Measurements from ENCODE around the gene SIM2.
A peak's percentile ranks its signal among the peaks of the same experiment; 100 is the strongest.

SIM2 gene

DNA sequence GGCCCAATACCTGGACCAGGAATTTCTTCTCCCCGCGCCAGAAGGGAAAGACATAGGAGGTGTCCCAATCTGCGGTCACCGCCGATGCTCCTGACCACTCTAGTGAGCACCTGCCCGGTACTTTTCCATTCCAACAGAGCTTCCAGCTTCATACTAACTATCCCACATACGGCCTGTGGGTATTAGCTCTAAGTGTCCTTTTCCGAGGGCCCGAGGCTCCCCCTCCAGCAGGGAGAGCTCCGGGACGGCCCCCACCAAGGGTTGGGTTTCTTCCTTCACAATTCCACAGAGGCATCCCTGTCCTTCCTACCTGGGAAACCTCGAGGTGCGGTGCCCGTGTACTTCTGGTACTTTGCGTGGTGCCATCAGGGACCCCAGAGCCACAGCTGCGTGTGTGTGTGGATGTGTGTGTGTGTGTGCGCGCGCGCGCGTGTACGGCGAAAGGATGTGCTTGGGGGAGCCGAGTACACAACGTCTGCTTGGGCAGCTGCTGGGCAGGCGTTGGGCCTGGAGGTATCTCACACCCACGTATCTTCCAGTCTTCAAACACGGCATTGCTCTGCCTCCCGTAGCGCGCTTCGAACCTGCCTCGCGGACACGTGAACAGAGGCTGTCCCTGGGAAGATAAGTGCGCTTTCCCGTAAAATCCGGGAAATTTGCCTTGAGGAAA, 2.4 kb upstream of the SIM2 start:
- Histone ChIP-seq H3K27me3 (ENCODE audit: control insufficient read depth, insufficient read depth, low read length) (peaks cover 100% of the 10 kb centered on the region), H3K27ac (ENCODE audit: low read depth, low read length) (no peak overlapping the region), H3K4me1 (ENCODE audit: control insufficient read depth, insufficient read depth, low read length) (peaks cover 57% of the 10 kb centered on the region), H3K36me3 (ENCODE audit: control insufficient read depth, insufficient read depth, low read length) (no peaks in the 10 kb centered on the region), H3K4me3 (ENCODE audit: low read depth, low read length) (peak overlapping the region; percentile 40), H3K9me3 (ENCODE audit: control insufficient read depth, insufficient read depth, low read depth, low read length) (no peaks in the 10 kb centered on the region), H3K9ac (ENCODE audit: low read length) (no peak overlapping the region)

DNA sequence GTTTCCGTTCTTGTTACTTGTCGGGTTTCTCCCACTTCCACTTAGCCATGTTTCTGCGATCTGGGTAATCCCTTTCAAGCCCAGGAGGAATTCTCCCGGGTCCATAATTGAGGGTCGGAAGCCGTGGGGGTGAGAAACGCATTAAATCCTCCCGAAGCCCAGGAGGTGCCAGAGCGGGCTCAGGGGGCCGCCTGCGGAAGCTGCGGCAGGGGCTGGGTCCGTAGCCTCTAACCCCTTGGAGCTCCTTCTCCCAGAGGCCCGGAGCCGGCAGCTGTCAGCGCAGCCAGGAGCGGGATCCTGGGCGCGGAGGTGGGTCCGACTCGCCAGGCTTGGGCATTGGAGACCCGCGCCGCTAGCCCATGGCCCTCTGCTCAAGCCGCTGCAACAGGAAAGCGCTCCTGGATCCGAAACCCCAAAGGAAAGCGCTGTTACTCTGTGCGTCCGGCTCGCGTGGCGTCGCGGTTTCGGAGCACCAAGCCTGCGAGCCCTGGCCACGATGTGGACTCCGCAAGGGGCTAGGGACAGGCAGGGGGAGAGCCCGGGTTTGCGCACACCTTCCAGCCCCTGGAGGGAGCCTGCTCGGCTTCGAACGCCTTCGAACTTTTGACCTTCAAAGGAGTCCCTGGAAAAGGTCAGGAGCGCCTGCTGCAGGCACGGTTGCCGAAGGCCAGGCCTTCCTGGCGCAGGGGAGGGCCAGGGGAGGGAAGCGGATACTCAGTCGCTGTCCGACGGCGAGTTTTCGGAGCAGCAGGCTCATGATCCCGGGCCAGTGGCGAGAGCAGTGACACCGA, 1.7 kb upstream of the SIM2 start:
- Histone ChIP-seq H3K4me3 (ENCODE audit: low read depth, low read length) (peak overlapping the region; percentile 54), H3K36me3 (ENCODE audit: control insufficient read depth, insufficient read depth, low read length) (no peaks in the 10 kb centered on the region), H3K27me3 (ENCODE audit: control insufficient read depth, insufficient read depth, low read length) (peaks cover 100% of the 10 kb centered on the region), H3K9me3 (ENCODE audit: control insufficient read depth, insufficient read depth, low read depth, low read length) (no peaks in the 10 kb centered on the region), H3K4me1 (ENCODE audit: control insufficient read depth, insufficient read depth, low read length) (peaks cover 61% of the 10 kb centered on the region), H3K9ac (ENCODE audit: low read length) (no peak overlapping the region), H3K27ac (ENCODE audit: low read depth, low read length) (no peak overlapping the region)

DNA sequence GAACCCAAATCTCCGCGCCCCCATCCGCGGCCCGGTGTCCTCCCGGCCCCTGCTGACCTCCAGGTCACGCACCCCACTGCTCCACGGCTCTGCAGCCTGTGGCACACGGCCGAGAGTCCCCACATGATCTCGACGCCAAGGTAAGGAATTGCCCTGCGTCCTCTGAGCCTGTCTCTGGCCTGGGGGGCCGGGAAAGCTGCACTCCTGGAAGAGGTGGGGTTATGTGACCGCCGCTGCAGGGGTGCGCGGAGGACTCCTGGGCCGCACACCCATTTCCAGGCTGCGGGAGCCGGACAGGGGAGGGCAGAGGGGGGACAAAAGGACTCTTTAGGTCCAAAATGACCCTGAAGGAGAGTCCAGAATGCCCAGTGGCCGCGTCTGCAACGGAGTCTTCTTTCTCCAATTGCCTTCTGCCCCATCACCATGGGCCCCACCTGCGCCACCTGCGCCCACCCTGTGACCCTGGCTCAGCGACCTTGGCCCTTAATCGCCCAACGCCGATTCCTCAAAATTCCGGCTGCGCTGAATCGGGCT, 997 bp upstream of the SIM2 start:
- Histone ChIP-seq H3K36me3 (ENCODE audit: control insufficient read depth, insufficient read depth, low read length) (no peaks in the 10 kb centered on the region), H3K27me3 (ENCODE audit: control insufficient read depth, insufficient read depth, low read length) (peaks cover 100% of the 10 kb centered on the region), H3K9ac (ENCODE audit: low read length) (no peak overlapping the region), H3K27ac (ENCODE audit: low read depth, low read length) (no peak overlapping the region), H3K4me3 (ENCODE audit: low read depth, low read length) (peak overlapping the region; percentile 54), H3K4me1 (ENCODE audit: control insufficient read depth, insufficient read depth, low read length) (peaks cover 60% of the 10 kb centered on the region), H3K9me3 (ENCODE audit: control insufficient read depth, insufficient read depth, low read depth, low read length) (no peaks in the 10 kb centered on the region)

DNA sequence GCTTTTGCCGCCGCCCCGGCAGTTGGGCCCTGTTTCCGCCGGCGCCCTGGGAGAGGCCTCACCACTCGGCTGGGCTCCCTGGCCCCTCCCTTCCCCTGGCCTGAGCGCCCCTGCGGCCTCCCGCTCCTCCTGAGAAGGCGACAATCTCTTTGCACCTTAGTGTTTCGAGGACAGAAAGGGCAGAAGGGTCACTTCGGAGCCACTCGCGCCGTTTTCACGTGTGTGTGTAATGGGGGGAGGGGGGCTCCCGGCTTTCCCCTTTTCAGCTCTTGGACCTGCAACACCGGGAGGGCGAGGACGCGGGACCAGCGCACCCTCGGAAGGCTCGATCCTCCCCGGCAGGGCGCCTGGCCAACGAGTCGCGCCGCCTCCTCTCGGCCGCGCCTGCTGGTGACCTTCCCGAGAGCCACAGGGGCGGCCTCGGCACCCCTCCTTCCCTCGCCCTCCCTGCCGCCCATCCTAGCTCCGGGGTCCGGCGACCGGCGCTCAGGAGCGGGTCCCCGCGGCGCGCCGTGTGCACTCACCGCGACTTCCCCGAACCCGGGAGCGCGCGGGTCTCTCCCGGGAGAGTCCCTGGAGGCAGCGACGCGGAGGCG, 432 bp upstream of the SIM2 start:
- Histone ChIP-seq H3K9me3 (ENCODE audit: control insufficient read depth, insufficient read depth, low read depth, low read length) (no peaks in the 10 kb centered on the region), H3K9ac (ENCODE audit: low read length) (no peak overlapping the region), H3K4me3 (ENCODE audit: low read depth, low read length) (peak overlapping the region; percentile 54), H3K27ac (ENCODE audit: low read depth, low read length) (no peak overlapping the region), H3K4me1 (ENCODE audit: control insufficient read depth, insufficient read depth, low read length) (peaks cover 60% of the 10 kb centered on the region), H3K36me3 (ENCODE audit: control insufficient read depth, insufficient read depth, low read length) (no peaks in the 10 kb centered on the region), H3K27me3 (ENCODE audit: control insufficient read depth, insufficient read depth, low read length) (peaks cover 100% of the 10 kb centered on the region)

DNA sequence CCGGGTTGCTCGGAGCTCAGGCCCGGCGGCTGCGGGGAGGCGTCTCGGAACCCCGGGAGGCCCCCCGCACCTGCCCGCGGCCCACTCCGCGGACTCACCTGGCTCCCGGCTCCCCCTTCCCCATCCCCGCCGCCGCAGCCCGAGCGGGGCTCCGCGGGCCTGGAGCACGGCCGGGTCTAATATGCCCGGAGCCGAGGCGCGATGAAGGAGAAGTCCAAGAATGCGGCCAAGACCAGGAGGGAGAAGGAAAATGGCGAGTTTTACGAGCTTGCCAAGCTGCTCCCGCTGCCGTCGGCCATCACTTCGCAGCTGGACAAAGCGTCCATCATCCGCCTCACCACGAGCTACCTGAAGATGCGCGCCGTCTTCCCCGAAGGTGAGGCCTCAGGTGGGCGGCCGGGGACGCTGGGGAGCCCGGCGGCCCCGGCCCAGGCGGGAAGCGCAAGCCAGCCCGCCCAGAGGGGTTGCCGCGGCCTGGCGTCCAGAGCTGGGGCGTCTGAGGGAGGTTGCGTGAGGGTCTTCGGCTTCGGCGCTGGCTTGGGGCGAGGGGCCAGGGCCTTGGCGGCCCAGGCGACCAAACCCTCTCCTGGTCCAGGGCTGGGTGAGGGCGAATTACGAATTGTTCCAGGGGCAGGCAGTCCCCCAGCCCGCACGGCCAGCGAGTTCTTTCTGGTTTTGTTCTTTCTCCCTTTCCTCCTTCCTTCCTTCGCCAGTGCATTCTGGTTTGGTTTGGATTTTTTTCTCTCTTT, 805 bp downstream of the SIM2 start:
- no peaks in the 10 kb centered on the region for H3K36me3 ChIP-seq (ENCODE audit: control insufficient read depth, insufficient read depth, low read length)
- H3K4me3 ChIP-seq (ENCODE audit: low read depth, low read length), result peak overlapping the region; percentile 57
- H3K4me1 ChIP-seq (ENCODE audit: control insufficient read depth, insufficient read depth, low read length), result peaks cover 58% of the 10 kb centered on the region
- peaks cover 100% of the 10 kb centered on the region for H3K27me3 ChIP-seq (ENCODE audit: control insufficient read depth, insufficient read depth, low read length)
- H3K9ac ChIP-seq (ENCODE audit: low read length), result no peak overlapping the region
- no peak overlapping the region for H3K27ac ChIP-seq (ENCODE audit: low read depth, low read length)
- no peaks in the 10 kb centered on the region for H3K9me3 ChIP-seq (ENCODE audit: control insufficient read depth, insufficient read depth, low read depth, low read length)

DNA sequence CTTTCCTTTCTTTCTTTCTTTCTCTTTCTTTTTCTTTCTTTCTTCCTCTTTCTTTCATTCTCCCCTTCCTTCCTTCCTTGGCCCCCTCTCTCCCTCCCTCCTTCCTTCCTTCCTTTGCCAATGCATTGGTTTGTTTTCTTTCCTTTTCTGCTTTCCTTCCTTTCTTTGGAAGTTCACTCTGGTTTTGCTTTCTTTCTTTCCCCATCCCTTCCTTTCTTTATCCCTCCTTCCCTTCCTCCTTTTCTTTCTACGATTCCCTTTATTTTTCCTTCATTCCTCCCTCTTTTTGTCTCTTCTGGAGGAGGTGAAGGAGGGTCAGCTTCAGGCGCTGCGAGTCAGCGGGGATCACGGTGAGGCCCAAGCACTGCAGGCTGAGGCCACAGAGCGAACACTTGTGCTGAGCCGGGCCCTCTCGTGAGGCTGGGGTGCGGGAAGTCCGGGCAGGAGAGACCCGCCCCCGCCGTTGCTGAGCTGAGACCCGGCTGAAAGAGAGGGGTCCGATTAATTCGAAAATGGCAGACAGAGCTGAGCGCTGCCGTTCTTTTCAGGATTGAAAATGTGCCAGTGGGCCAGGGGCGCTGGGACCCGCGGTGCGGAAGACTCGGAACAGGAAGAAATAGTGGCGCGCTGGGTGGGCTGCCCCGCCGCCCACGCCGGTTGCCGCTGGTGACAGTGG, 1.5 kb downstream of the SIM2 start:
- peaks cover 100% of the 10 kb centered on the region for H3K27me3 ChIP-seq (ENCODE audit: control insufficient read depth, insufficient read depth, low read length)
- H3K9me3 ChIP-seq (ENCODE audit: control insufficient read depth, insufficient read depth, low read depth, low read length), result no peaks in the 10 kb centered on the region
- no peak overlapping the region for H3K9ac ChIP-seq (ENCODE audit: low read length)
- H3K4me1 ChIP-seq (ENCODE audit: control insufficient read depth, insufficient read depth, low read length), result peaks cover 60% of the 10 kb centered on the region
- no peak overlapping the region for H3K27ac ChIP-seq (ENCODE audit: low read depth, low read length)
- no peaks in the 10 kb centered on the region for H3K36me3 ChIP-seq (ENCODE audit: control insufficient read depth, insufficient read depth, low read length)
- peak overlapping the region; percentile 57 for H3K4me3 ChIP-seq (ENCODE audit: low read depth, low read length)

DNA sequence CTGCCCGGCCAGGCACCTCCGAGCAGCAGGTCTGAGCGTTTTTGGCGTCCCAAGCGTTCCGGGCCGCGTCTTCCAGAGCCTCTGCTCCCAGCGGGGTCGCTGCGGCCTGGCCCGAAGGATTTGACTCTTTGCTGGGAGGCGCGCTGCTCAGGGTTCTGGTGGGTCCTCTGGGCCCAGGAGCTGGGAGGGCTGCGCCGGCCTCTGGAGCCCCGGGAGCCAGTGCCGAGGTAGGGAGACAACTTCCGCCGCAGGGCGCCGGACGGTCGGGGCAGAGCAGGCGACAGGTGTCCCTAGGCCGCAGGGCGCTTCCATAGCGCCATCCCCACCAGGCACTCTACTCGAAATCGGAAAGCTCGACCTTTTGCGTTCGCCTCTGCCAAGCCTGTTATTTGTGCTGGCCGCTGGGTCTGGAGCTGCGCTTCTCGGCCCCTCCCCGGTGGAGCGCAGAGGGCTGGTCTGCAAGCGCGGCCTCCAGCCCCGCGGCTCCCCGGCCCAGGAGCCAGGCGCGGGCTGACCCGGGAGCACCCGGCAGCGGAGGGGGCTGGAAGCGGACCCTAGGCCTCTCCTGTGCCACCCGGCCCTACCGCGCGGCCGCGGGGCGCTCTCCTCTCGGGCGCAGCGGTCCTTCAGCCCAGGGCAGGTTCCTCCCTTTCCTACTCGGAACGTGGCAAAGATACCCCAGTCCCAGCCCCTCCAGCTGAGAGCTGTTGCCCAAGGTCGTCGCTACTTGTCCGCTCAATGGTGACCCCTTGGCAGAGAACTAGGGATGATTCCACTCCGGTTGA, 2.2 kb downstream of the SIM2 start:
- Histone ChIP-seq H3K9me3 (ENCODE audit: control insufficient read depth, insufficient read depth, low read depth, low read length) (no peaks in the 10 kb centered on the region), H3K9ac (ENCODE audit: low read length) (no peak overlapping the region), H3K4me1 (ENCODE audit: control insufficient read depth, insufficient read depth, low read length) (peaks cover 60% of the 10 kb centered on the region), H3K4me3 (ENCODE audit: low read depth, low read length) (peak overlapping the region; percentile 57), H3K27me3 (ENCODE audit: control insufficient read depth, insufficient read depth, low read length) (peaks cover 100% of the 10 kb centered on the region), H3K36me3 (ENCODE audit: control insufficient read depth, insufficient read depth, low read length) (no peaks in the 10 kb centered on the region), H3K27ac (ENCODE audit: low read depth, low read length) (no peak overlapping the region)

DNA sequence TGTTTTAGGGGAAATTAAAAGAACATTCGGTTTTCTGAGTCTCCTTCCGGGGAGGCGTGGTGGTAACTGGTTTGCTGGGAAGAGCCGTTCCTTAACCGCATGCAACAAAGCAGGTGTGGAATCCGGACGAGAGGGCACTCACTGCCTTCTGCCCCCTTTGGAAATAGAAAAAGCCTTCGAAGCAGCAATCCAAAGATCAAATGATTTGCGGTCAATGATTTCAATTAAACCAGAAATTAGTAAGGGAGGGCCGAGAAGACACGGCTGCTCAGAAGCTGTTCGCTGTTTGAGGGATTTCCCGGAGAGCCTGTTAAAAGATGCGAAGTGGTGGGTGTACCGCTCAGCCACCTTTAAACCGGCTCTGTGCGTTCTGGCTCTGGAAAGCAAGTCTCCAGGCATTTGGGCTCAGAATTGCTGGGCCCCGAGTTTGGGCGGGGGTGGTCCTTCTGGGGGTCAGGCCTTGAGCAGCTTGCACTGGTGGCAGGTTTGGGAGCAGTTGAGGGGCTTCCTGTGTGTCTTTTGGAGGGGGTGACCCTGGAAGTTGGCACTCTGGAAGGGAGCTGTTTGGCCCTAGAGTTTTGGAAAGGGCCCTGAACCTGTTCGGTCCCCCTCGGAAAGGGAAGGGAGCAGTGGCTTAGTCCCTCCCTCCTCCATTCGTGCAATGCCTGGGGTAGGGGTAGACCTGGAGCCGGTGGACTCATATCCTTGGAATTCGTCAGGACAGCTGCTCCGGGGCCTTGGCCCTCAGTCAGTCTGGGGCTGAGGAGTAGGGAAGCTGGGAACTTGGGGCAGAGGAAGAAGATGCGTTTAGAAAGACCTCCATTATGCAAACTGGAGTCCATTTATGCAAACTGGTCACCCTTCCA, 3.1 kb downstream of the SIM2 start:
- H3K9me3 ChIP-seq (ENCODE audit: control insufficient read depth, insufficient read depth, low read depth, low read length), result no peaks in the 10 kb centered on the region
- H3K36me3 ChIP-seq (ENCODE audit: control insufficient read depth, insufficient read depth, low read length), result no peaks in the 10 kb centered on the region
- H3K27ac ChIP-seq (ENCODE audit: low read depth, low read length), result no peak overlapping the region
- H3K9ac ChIP-seq (ENCODE audit: low read length), result no peak overlapping the region
- peak overlapping the region; percentile 57 for H3K4me3 ChIP-seq (ENCODE audit: low read depth, low read length)
- H3K4me1 ChIP-seq (ENCODE audit: control insufficient read depth, insufficient read depth, low read length), result peaks cover 61% of the 10 kb centered on the region
- peaks cover 100% of the 10 kb centered on the region for H3K27me3 ChIP-seq (ENCODE audit: control insufficient read depth, insufficient read depth, low read length)

DNA sequence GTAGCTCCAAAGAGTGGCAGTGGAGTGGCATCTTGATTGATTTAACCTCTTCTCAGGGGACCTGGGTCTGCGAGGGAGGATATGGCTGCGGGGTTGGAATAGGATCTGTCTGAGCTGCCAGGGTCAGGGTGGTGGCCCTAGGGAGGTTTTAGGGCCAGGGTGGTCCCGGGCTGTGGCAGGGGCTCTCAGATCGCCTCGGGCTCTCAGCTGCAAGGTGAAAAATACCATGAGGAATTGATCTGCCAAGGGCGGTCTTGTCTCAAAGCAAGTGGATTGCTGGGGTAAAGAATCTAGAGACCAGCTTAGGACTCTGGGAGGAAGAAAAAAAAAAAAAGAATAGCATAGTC, 3.7 kb downstream of the SIM2 start:
- Histone ChIP-seq H3K27me3 (ENCODE audit: control insufficient read depth, insufficient read depth, low read length) (peaks cover 100% of the 10 kb centered on the region), H3K36me3 (ENCODE audit: control insufficient read depth, insufficient read depth, low read length) (no peaks in the 10 kb centered on the region), H3K4me1 (ENCODE audit: control insufficient read depth, insufficient read depth, low read length) (peaks cover 64% of the 10 kb centered on the region), H3K27ac (ENCODE audit: low read depth, low read length) (no peak overlapping the region), H3K9me3 (ENCODE audit: control insufficient read depth, insufficient read depth, low read depth, low read length) (no peaks in the 10 kb centered on the region), H3K9ac (ENCODE audit: low read length) (no peak overlapping the region), H3K4me3 (ENCODE audit: low read depth, low read length) (0 out of 2 replicates have a peak overlapping the region, but pooled peaks have one; percentile 57)

Measured in HUES6 (cell line).